GM19463 (cell line): Measurements from ENCODE around the gene ARFGAP1.
"Not testable (repeated sequence)": the region's sequence is repeated elsewhere in the genome, so short reads cannot be mapped to it uniquely, and the experiment has no call there.

Source experiments
- ATAC-seq: cut with Tn5 transposase; IDR thresholded peaks from one replicate; pipeline ENCODE4 v1.9.1; 2021; ENCODE audit warnings: mild to moderate bottlenecking, moderate library complexity; ENCODE audit not compliant: unreplicated experiment

The ARFGAP1 gene

GRCh38 chr20:63305933-63306672, 33.5 kb downstream of the ARFGAP1 start:
- ATAC-seq, result not testable (repeated sequence)

- ATAC-seq, result no peak
These were observed 34.3 kb downstream of the ARFGAP1 start for GRCh38 chr20:63306673-63307537.

GRCh38 chr20:63307538-63308217, 35.1 kb downstream of the ARFGAP1 start:
- ATAC-seq, result no peak

GRCh38 chr20:63308218-63308911, 35.8 kb downstream of the ARFGAP1 start:
- no peak for ATAC-seq

GRCh38 chr20:63309261-63310071, 36.9 kb downstream of the ARFGAP1 start:
- no peak for ATAC-seq

- no peak for ATAC-seq
These were observed 37.8 kb downstream of the ARFGAP1 start for GRCh38 chr20:63310265-63310991.

GRCh38 chr20:63311186-63311832, 38.7 kb downstream of the ARFGAP1 start:
- no peak for ATAC-seq

- ATAC-seq, result no peak
These were observed 39.2 kb downstream of the ARFGAP1 start for GRCh38 chr20:63311833-63312243.

GRCh38 chr20:63312273-63312672, 39.7 kb downstream of the ARFGAP1 start:
- no peak for ATAC-seq

- ATAC-seq, result no peak
These were observed 40.2 kb downstream of the ARFGAP1 start for GRCh38 chr20:63312690-63313348.

- no peak for ATAC-seq
These were observed 40.9 kb downstream of the ARFGAP1 start for GRCh38 chr20:63313349-63314014.

GRCh38 chr20:63314015-63314471, 41.4 kb downstream of the ARFGAP1 start:
- no peak for ATAC-seq

GRCh38 chr20:63314566-63315239, 42.1 kb downstream of the ARFGAP1 start:
- no peak for ATAC-seq

- ATAC-seq, result no peak
These were observed 42.7 kb downstream of the ARFGAP1 start for GRCh38 chr20:63315240-63315689.

GRCh38 chr20:63315731-63316491, 43.3 kb downstream of the ARFGAP1 start:
- ATAC-seq, result no peak

- no peak for ATAC-seq
These were observed 43.9 kb downstream of the ARFGAP1 start for GRCh38 chr20:63316502-63316921.
